ENCODE results near the gene HTRA1. TPM values are rescaled to one million over a fixed set of nuclear protein-coding genes. Genes with fewer than 3 reads are reported as not detected.

HTRA1 gene
- total and polyA plus RNA-seq, 10 of the 15 experiments (the other 5 are each of a cell fraction or from before 2014, with no cell fraction given), result 0.13 TPM; not detected in 9

GRCh38 chr10:122421742-122422141, 39.6 kb upstream of the HTRA1 start:
- no peaks in the 10 kb centered on the region for H3K4me1 ChIP-seq (ENCODE audit: control insufficient read depth, insufficient read depth, low read length)
- intact Hi-C loops (cut with micrococcal nuclease; ENCODE audit: unreplicated experiment) (no loop called here), in situ Hi-C loops (cut with MboI) (no loop called here)
- H3K27me3 ChIP-seq (replicated peaks in 1 of 2; ENCODE audit: control insufficient read depth in 2 of 2, insufficient read depth in 2 of 2, low read length in 1 of 2), result no peaks in the 10 kb centered on the region
- SMC1A ChIA-PET (ENCODE audit: uncharacterized antibody, unreplicated experiment), result no interaction called here
- H3K9ac ChIP-seq (ENCODE audit: control insufficient read depth, insufficient read depth, low read length), result no peak overlapping the region
- no peak for DNase-seq (ENCODE audit: low read depth, low spot score)
- no peaks in the 10 kb centered on the region for H3K79me2 ChIP-seq (ENCODE audit: control insufficient read depth, insufficient read depth, low read length)
- CTCF ChIA-PET, result interaction anchor here (3.1 kb wide), 1 partner anchor 13 kb away, joined by 25 read pairs; no protein-coding TSS in a partner anchor
- H3K4me3 ChIP-seq, result no peak overlapping the region
- no peak overlapping the region for H2AFZ ChIP-seq (ENCODE audit: control insufficient read depth, low read depth, low read length)
- H4K20me1 ChIP-seq (ENCODE audit: control insufficient read depth, insufficient read depth), result no peaks in the 10 kb centered on the region
- RAD21 ChIA-PET (ENCODE audit: unreplicated experiment), result no interaction called here
- no TSS peak for BruUV-seq (replicated peaks)
- no peak overlapping the region for H3K27ac ChIP-seq (ENCODE audit: control insufficient read depth, insufficient read depth)
- H3K9me3 ChIP-seq (replicated peaks; ENCODE audit: control insufficient read depth, insufficient read depth, low read length), result no peaks in the 10 kb centered on the region
- ATAC-seq, result no peak
- POLR2A ChIA-PET, result no interaction called here
- no peaks in the 10 kb centered on the region for H3K36me3 ChIP-seq (ENCODE audit: control insufficient read depth in 2 of 2, insufficient read depth in 2 of 2, low read length in 1 of 2)
- H3K4me2 ChIP-seq (ENCODE audit: control insufficient read depth, insufficient read depth), result no peak overlapping the region
- no peak for FAIRE-seq
- no peak for TF ChIP-seq CUX1 (IDR thresholded peaks at IDR 0.05; ENCODE audit: insufficient replicate concordance, low read depth, low read length)
- no peak for TF ChIP-seq MTA3 (IDR thresholded peaks at IDR 0.05; ENCODE audit: borderline replicate concordance, low read length)
- TF ChIP-seq MTA2 (IDR thresholded peaks at IDR 0.05; ENCODE audit: low read depth), result no peak
- no peak for TF ChIP-seq FOXM1 (IDR thresholded peaks at IDR 0.05; ENCODE audit: low read depth, low read length)
- no peak for TF ChIP-seq MYB (IDR thresholded peaks at IDR 0.05; ENCODE audit: borderline replicate concordance, low read depth, low read length)
- TF ChIP-seq CEBPZ (IDR thresholded peaks at IDR 0.05; ENCODE audit: low read depth, low read length), result no peak
- TF ChIP-seq CBX5 (IDR thresholded peaks at IDR 0.05; ENCODE audit: low read depth), result no peak
- no peak for TF ChIP-seq DPF2 (IDR thresholded peaks at IDR 0.05)
- TF ChIP-seq TCF12 (IDR thresholded peaks at IDR 0.05; ENCODE audit: low read depth, low read length), result no peak
- no peak for TF ChIP-seq IKZF1 (conservative IDR thresholded peaks at IDR 0.05)
- TF ChIP-seq PAX8 (IDR thresholded peaks at IDR 0.05), result no peak
- TF ChIP-seq, protein P1, sequence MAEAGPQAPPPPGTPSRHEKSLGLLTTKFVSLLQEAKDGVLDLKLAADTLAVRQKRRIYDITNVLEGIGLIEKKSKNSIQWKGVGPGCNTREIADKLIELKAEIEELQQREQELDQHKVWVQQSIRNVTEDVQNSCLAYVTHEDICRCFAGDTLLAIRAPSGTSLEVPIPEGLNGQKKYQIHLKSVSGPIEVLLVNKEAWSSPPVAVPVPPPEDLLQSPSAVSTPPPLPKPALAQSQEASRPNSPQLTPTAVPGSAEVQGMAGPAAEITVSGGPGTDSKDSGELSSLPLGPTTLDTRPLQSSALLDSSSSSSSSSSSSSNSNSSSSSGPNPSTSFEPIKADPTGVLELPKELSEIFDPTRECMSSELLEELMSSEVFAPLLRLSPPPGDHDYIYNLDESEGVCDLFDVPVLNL (IDR thresholded peaks at IDR 0.05; ENCODE audit: low read depth, low read length), result no peak
- TF ChIP-seq ZBTB4 (CRISPR knock-in tag; IDR thresholded peaks at IDR 0.05), result no peak

All from GM12878 (cell line).